GM18858 (cell line): Measurements from ENCODE around the gene SLC22A23.

ENCODE experiments used
- ATAC-seq: cut with Tn5 transposase; IDR thresholded peaks from one replicate; pipeline ENCODE4 v1.9.1; 2021; ENCODE audit not compliant: unreplicated experiment

SLC22A23 gene

DNA sequence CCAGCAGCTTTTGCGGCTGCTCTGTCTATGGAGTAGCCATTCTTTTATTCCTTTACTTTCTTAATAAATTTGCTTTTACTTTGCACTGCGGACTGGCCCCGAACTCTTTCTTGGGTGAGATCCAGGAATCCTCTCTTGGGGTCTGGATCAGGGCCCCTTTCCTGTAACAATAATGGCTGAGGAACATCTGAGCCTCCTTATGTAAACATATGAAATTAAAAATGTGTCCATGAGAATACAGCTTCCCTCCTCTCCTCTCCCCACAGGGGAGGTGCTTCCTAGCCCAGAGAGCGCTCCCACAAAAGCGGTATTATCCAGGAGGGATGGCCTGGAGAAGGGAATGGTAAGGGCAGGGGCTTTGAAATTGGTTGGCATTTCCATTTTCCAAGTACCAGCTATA is 117.0 kb downstream of the SLC22A23 start:
- ATAC-seq: no peak

DNA sequence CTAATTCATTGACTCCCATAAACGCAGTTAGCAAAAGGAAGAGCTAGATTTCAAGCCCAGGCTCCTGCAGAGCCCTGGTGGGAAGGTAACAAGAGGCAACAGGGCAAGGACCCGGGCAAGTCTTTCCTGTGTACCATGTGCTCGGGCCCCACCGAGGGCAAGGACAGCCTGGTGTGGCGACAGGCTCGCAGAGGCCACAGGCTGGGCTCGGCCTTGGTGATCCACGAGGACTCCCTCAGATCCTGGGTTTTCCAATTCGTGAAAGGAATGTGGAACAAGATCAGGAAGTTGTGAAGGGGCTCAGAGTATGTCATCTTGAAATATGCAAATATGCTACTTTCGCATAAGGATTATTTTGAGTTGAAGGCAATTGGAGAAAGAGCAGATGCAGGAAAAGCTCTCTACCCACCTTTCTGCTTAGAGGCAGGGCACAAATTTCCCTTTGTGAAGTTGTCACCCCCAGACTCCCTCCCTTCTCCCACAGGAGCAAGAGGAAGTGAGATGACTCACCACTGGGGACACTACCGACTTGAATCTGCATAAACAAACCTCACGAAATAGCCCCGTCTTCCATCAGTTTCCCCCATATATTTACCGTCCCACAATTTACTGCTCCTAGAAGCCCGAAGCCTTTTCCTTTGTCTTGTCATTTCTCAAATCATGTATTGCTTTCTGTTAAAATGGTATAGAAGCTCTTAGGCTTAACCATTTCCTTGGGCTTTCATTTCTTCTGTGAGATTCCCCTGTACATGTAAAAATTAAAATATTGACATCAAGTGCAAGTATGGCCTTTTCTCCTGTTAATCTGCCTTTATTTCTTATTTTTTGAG is 119.1 kb downstream of the SLC22A23 start:
- ATAC-seq: no peak

DNA sequence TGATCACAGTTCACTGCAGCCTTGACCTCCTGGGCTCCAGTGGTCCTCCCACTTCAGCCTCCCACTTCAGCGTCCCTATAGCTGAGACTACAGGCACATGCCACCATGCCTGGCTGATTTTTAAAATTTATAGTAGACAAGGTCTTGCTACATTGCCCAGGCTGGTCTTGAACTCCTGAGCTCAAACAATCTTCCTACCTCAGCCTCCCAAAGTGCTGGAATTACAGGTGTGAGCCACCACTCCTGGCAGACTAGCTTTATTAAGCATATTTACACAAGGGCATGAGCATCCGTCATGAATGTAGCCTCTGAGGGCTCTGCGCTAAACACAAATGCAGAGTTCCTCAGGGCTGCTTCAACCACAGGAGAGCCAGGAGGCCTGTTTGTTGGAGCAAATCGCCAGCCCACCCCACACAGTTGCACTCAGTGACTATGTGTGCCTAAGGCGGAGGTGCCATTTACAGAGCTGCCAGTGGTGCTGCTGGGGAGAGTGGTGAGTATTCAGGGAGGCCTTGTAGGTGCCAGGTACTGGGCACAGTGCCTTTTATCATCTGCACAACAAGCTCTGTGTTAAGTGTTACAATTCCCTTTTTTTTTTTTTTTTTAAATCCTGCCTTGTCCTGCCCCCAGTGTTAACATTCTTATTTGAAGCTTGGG is 119.9 kb downstream of the SLC22A23 start:
- ATAC-seq: no peak

GRCh38 chr6:3336066-3336786 is 120.6 kb downstream of the SLC22A23 start:
- ATAC-seq: no peak

DNA sequence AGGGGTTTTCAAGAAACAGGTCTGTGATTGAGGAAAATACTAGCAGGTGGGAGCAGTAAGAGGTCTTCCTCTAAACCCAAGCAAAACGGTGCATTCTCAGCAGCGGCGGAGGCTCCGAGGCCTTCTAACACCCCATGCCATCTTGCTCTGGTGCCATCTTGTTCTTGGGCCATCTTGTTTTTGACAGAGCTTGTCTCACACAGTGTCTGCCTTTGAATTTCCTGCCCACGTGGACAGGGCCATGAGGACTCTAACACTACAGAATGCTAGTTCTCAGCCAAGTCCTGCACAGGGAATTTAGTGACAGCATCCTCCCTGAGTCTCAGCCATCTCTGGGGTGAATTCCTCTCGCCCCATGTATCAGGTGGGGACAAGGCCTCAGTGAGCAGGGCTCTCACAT is 121.7 kb downstream of the SLC22A23 start:
- ATAC-seq: no peak

DNA sequence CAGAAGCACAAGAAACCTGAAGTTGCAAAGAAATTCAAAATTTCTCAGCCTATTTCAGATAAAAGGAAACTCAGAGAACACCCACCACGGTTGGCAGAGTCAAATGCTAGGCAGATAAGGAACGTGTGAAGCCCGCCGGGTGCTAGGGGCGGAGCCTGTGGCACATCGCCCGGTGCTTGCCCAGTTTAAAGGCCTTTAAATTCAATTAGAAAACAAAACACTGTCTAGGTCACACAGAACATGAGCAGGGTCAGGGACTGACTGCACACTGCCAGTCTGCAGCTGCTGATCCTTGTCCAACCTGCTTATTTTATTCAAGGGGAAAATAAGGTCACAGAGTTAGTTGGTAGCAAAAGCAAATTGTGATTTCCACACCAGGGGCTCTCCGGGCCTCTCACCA is 122.3 kb downstream of the SLC22A23 start:
- no peak for ATAC-seq

GRCh38 chr6:3333263-3333662 is 123.6 kb downstream of the SLC22A23 start:
- ATAC-seq: no peak

GRCh38 chr6:3331971-3332370 is 124.9 kb downstream of the SLC22A23 start:
- ATAC-seq: no peak

DNA sequence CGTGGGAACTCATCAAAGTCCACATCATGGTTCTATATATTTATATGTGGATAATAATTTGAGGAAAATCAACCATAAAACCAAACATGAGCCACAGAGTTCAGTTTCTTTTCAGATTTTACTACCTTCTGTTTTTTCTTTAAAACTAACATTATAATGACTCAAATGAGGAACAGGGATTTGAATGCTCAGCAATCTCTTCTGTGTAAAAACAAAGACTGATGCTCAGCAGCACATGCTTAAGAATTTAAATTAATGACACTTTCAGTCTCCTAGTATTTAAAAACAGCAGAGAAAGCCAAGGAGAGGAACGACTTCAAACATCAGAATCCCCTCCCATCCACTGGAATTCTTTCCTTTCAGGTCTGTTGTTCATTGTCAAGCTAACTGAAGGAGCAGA is 125.4 kb downstream of the SLC22A23 start:
- ATAC-seq: no peak

GRCh38 chr6:3330199-3330598 is 126.7 kb downstream of the SLC22A23 start:
- ATAC-seq: no peak

DNA sequence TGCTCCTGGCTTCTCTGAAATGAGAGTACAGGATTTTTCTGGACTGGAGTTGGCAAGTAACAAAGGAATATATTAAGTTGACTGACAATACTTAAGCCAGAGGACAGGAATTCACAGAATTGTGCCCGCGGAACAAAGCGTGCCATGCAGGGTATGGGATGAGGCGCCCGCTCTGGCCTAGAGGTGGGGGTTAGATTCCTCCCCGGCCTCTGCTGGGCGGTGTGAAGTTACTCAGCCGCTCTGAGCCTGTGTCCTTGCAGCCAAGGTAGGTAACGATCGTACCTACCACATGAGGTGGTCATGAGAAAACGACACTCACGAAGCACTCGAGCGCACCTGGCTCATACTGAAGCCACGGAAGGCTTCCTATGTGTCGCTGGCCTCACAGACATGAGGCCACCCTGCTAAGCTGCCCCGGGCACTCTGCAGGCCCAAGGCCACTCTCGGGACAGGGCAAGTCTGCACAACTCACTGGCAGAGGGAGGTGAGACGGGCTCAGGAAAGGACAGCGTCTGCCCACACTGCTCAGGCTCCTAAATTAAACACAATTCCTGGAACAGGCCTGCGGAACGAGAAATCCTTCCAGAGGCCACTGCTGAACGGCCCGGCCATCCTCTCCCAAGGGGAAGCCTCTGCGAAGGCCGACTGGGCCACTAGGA is 127.3 kb downstream of the SLC22A23 start:
- no peak for ATAC-seq

- no peak for ATAC-seq
Observed at GRCh38 chr6:3328796-3329195, 128.1 kb downstream of the SLC22A23 start.

DNA sequence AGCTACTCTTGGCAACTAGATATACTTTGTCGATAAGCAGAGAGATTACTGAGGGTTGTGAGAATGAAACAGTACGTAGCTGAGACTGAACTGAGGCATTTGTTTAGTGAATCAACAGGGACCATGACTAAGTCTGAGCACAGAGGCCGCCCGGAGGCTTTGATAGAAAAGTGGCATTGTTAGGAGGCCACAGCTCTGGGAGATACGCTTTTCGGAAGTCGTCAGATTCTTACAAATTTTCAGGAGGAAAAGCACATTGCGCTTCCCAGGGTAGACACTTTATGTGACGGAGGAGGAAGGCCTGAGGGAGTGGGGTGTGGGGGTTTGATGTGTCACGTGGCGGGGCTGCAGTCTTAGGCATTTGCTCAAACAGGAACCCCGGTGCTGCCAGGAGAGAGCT is 128.7 kb downstream of the SLC22A23 start:
- no peak for ATAC-seq

GRCh38 chr6:3327403-3327802 is 129.4 kb downstream of the SLC22A23 start:
- no peak for ATAC-seq

DNA sequence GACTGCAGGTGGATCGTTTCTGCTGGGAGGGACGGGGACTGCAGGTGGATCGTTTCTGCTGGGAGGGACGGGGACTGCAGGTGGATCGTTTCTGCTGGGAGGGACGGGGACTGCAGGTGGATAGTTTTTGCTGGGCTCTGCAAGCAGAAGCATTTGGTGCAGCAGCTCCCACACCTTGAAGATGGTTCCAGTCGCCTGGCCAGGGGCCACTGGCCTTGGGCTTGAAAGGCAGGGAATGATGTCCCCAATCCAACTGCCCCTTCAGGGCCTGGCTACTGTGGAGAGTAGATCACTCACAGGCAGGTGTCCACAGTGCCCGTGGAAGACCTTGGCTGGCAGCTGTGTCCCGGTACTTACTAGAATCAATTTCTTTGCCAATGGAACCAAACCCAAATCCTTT is 129.9 kb downstream of the SLC22A23 start:
- no peak for ATAC-seq

DNA sequence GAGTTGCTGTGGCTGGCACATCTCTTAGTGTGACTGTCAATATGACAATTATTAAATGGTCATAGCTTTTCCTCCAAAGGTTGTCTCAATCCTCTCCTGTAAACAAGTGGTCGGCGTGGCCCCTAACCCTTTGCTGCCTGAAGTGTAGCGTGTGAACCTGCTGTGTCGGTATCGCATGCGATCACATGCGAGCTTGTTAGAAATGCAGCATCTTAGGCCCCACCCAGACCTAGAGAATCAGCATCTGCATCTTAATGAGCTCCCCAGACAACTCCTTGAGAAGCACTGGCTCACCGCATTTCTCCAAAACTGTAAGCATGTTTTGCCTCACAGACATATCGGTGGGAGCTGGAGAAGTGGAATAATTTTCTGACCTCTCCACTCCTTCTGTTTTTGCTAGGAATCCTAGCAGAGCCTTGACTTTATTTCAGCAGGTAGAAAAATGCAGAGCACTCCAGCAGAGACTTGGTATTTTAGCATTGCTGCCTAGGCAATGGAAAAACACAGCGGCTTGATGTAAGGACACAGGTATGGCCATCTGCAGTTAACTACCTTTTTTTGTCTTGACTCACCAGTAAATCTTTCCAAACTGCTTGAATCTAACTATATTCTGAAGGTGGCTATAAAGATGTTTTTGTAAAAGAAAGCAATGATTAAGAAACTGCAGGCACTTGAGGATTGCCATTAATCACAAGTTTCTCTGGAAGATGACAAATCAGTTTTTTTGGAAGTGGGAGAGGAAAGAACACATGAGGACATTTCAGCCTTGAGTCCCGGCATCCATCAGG is 130.5 kb downstream of the SLC22A23 start:
- ATAC-seq: no peak

- ATAC-seq: no peak
Observed at GRCh38 chr6:3325210-3325609, 131.6 kb downstream of the SLC22A23 start.

- peak; percentile 62 for ATAC-seq
Observed at GRCh38 chr6:3324262-3324942, 132.4 kb downstream of the SLC22A23 start.

GRCh38 chr6:3323696-3324261 is 133.1 kb downstream of the SLC22A23 start:
- ATAC-seq: no peak

- no peak for ATAC-seq
Observed at GRCh38 chr6:3323148-3323547, 133.7 kb downstream of the SLC22A23 start.
